Activated B cell treated with CpG ODN at 0.5 μM for 24 hours (primary cell): ENCODE results near the gene ANXA10. TPM values are rescaled to one million over a fixed set of nuclear protein-coding genes. Genes with fewer than 3 reads are reported as not detected.

Experiments used
- ATAC-seq: fragments of 200-7000 bp; cut with Tn5 transposase; one replicate; pipeline ENCODE4 v1.10.0; 2021; ENCODE audit warnings: low read depth, mild to moderate bottlenecking, moderate library complexity
- CTCF ChIA-PET: fragments of 350-600 bp; sonication (Branson Sonifier 250); formaldehyde crosslinking; loops from one replicate; lab custom pipeline; 2021; ENCODE audit warnings: antibody characterized with exemption; lab: Charles Lee
- POLR2A ChIA-PET: fragments of 350-600 bp; sonication (Branson Sonifier 250); formaldehyde crosslinking; loops from one replicate; lab custom pipeline; 2021; ENCODE audit warnings: antibody characterized with exemption; lab: Charles Lee
- DNase-seq: peaks from one replicate; pipeline ENCODE4 v3.0.0; 2022
- H3K27ac Mint-ChIP-seq: one replicate; pipeline ENCODE4 v1.8.0; 2020; ENCODE audit warnings: mixed read lengths
- H3K27me3 Mint-ChIP-seq: one replicate; pipeline ENCODE4 v1.8.0; 2021; ENCODE audit warnings: mixed read lengths
- H3K36me3 Mint-ChIP-seq: one replicate; pipeline ENCODE4 v1.8.0; 2021; ENCODE audit warnings: low read depth, mixed read lengths
- H3K4me1 Mint-ChIP-seq: one replicate; pipeline ENCODE4 v1.8.0; 2021; ENCODE audit warnings: mixed read lengths
- H3K4me3 Mint-ChIP-seq: one replicate; pipeline ENCODE4 v1.8.0; 2020; ENCODE audit warnings: mild to moderate bottlenecking, mixed read lengths
- H3K9me3 Mint-ChIP-seq: one replicate; pipeline ENCODE4 v1.8.0; 2020; ENCODE audit warnings: mixed read lengths
- intact Hi-C: fragments of 100-400 bp; cut with micrococcal nuclease; formaldehyde crosslinking; loops from one replicate; pipeline ENCODE4 v1.15.1; 2024
- total RNA-seq: library from RNA; stranded (reverse); gene quantifications from 2 replicates; pipeline ENCODE4 v1.2.3, GENCODE V29; 2022
- TF ChIP-seq, protein P1 (sequence below): fragments of 200-600 bp; IDR thresholded peaks from one replicate; pipeline ENCODE4 v1.8.0; 2022; ENCODE audit warnings: antibody characterized with exemption, mild to moderate bottlenecking

Gene ANXA10
- total RNA-seq, 1 donor from 2014 or later: not detected

DNA sequence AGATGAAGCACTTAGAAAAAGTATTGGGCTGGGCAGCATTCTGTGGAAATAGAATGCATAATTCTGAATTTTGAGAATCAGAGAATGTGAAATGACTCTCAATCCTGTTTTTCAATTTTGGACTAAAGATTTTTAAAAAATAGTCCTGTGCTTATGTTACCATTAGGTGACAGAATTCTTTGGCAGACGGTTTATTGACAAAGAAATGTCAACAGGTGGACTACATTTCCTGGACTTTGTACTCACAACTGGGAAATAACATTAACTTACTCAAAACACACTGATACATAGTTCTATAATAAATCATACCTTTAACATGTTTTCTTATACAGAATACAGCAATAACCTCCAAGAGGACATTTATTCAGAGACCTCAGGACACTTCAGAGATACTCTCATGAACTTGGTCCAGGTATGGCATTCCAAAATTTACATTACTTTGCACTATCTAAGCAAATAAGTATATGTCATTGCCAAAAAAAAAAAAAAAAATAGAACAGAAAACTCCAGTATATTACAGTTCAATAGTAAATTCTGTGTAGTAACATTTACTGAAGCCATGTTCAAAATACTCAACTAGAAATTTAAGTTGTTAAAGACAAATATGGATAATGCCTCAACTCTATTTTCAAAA is 72.7 kb downstream of the ANXA10 start:
- Mint-ChIP-seq H3K4me3 (no peak overlapping the region), H3K9me3 (peaks cover 3% of the 10 kb centered on the region), H3K27ac (no peak overlapping the region), H3K27me3 (peaks cover 2% of the 10 kb centered on the region), H3K36me3 (no peaks in the 10 kb centered on the region), H3K4me1 (no peaks in the 10 kb centered on the region)
- TF ChIP-seq, protein P1, sequence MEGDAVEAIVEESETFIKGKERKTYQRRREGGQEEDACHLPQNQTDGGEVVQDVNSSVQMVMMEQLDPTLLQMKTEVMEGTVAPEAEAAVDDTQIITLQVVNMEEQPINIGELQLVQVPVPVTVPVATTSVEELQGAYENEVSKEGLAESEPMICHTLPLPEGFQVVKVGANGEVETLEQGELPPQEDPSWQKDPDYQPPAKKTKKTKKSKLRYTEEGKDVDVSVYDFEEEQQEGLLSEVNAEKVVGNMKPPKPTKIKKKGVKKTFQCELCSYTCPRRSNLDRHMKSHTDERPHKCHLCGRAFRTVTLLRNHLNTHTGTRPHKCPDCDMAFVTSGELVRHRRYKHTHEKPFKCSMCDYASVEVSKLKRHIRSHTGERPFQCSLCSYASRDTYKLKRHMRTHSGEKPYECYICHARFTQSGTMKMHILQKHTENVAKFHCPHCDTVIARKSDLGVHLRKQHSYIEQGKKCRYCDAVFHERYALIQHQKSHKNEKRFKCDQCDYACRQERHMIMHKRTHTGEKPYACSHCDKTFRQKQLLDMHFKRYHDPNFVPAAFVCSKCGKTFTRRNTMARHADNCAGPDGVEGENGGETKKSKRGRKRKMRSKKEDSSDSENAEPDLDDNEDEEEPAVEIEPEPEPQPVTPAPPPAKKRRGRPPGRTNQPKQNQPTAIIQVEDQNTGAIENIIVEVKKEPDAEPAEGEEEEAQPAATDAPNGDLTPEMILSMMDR: no peak
- intact Hi-C loops: no loop called here
- ATAC-seq: no peak
- ChIA-PET CTCF (no interaction called here), POLR2A (no interaction called here)
- DNase-seq: no peak

DNA sequence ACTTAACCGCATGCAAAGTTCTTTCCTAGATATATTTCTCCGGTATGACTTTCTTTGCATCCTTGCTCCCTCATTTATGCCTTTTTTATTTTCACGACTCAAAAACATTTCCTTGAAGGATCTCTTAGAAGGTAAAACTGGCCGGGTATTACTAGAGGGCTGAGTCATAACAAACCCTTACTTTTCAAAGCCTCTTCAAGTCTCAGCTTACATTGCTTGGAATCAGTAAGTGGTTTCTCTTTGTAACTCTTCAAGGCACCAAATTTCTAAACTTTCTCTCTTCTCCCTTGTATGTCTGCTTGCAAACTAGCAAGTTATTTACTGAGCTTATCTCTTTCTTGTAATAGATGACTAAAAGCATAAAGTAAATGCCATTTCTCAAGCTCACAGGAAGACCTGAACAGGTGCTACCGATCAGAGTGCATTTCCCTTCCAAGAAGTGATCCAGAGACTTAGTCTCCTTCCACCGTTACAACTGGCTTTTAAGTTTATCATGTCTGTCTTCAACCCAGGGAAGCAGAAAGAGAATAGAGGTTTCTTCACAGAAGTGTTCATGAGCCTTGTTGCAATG is 75.5 kb downstream of the ANXA10 start:
- intact Hi-C loops: no loop called here
- ATAC-seq (no peak), DNase-seq (no peak)
- no peaks in the 10 kb centered on the region for H3K4me1 Mint-ChIP-seq
- H3K36me3 Mint-ChIP-seq: no peaks in the 10 kb centered on the region
- no peaks in the 10 kb centered on the region for H3K9me3 Mint-ChIP-seq
- TF ChIP-seq, protein P1: no peak
- H3K27ac Mint-ChIP-seq: no peak overlapping the region
- ChIA-PET CTCF (no interaction called here), POLR2A (no interaction called here)
- no peaks in the 10 kb centered on the region for H3K27me3 Mint-ChIP-seq
- H3K4me3 Mint-ChIP-seq: no peak overlapping the region

DNA sequence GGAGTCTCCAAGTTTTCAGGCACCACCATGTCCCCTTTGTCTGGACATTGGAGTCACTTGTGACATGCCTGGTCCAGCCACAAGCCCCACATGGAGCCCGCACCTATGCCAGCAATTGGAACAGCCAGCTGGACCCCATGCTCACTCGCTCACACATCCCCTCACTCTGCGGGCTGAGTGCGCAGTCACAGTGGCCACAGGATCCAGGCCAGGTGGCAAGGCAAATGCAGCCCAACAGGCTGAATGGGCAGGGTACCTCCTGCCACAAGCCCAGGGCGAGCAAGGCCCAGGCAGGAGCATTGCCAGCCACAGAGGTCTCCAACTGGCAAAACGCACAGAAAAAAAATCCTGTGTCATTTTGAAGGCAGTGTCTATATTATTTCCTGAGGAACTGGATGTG is 82.0 kb downstream of the ANXA10 start:
- Mint-ChIP-seq H3K4me3 (no peak overlapping the region), H3K27me3 (no peaks in the 10 kb centered on the region), H3K9me3 (no peaks in the 10 kb centered on the region), H3K36me3 (no peaks in the 10 kb centered on the region), H3K27ac (no peak overlapping the region), H3K4me1 (no peaks in the 10 kb centered on the region)
- CTCF ChIA-PET: no interaction called here
- DNase-seq (no peak), ATAC-seq (no peak)
- intact Hi-C loops: no loop called here
- POLR2A ChIA-PET: no interaction called here
- TF ChIP-seq, protein P1: no peak

DNA sequence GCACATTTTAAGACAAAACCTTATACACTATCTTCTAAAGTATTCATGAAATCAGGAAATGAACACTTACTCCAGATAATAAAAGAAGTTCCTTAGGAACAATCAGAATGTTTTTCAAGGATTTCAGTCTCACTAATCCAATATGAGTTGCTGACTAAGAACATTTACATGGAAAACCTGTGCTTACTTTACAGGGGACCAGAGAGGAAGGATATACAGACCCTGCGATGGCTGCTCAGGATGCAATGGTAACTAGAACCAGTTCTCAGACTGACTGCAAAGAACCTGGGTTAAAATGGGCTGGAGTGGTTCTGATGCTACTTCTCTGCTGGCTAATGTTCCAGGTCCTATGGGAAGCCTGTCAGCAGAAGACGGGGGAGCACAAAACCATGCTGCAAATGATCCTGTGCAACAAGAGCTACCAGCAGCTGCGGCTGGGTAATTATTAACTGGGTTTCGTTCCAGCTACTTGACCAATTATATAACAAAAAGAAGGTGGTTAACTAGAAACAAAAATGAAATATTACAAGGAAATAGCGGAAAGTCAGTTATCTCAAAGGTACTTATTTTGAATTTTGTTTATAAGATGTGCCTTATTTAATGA is 85.3 kb downstream of the ANXA10 start:
- Mint-ChIP-seq H3K4me1 (no peaks in the 10 kb centered on the region), H3K27ac (no peak overlapping the region), H3K36me3 (no peaks in the 10 kb centered on the region), H3K4me3 (no peak overlapping the region), H3K9me3 (no peaks in the 10 kb centered on the region), H3K27me3 (no peaks in the 10 kb centered on the region)
- CTCF ChIA-PET: no interaction called here
- TF ChIP-seq, protein P1: no peak
- DNase-seq: no peak
- intact Hi-C loops: no loop called here
- POLR2A ChIA-PET: interaction anchor here (0.6 kb wide), 1 partner anchor 724 kb away, joined by 3 read pairs; no protein-coding TSS in a partner anchor
- ATAC-seq: no peak
